ENCODE data around the gene SETDB2.
A peak's percentile ranks its signal among the peaks of the same experiment; 100 is the strongest.

DNA sequence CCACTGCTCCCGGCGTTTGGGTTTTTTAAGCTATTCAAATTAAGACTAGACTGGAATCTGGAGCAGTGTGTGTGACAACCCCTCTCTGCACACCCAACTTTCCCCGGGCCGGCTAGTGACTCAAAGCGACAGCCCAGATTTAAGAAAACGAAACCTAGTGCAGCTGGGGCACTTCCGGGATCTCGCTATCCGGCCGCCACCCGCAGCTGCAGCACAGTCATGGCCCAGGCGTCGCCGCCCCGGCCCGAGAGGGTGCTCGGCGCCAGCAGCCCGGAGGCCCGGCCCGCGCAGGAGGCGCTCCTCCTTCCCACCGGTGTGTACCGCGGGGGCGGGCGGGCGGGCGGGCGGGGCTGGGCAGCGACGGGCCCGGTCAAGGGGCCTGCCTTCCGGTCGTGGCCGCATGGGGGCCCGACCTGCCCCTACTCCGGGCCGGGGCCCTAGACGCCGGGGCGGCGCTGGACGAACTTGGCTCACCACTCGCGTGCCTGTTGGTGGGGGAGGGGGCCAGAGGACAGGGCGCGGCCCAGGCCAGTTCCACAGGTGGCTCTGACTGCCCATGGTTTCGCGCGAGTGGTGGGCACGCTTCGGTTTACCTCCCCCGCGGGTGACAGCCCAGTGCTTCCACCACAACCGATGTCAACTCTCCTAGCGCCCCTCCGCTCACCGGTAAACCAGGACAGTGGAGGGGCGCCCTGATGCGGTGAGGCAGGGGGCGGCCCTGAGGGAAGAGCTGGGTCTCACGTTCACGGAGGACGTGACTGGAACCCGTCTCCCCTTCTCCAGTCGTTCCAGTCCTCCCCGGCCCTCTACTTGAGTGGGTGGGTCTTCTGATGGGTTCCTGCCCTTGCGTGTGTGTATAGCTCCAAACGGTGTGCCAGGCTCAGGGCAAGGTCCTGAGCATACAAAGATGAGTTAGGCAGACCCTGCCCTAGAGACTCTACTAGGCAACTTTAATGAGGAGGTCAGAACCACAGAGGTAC, 52.0 kb downstream of the SETDB2 start, which contains the start of gene PHF11:
- TF ChIP-seq POLR2AphosphoS5 (IDR thresholded peaks at IDR 0.05; ENCODE audit: low read depth, low read length): peak; percentile 38; the same call in 1 of the 2 replicates
- peak; percentile 67 for TF ChIP-seq TAF1 (IDR thresholded peaks at IDR 0.05; ENCODE audit: low read depth, low read length)
- peak; percentile 81 for TF ChIP-seq POLR2A (IDR thresholded peaks at IDR 0.05; ENCODE audit: low read depth, low read length)

Data from GM12891 (cell line).